ENCODE measurements around the gene UNC119B. TPM values are rescaled to one million over a fixed set of nuclear protein-coding genes. Genes with fewer than 3 reads are reported as not detected.

The UNC119B gene
- total RNA-seq, 4 donors from 2014 or later = 9.8 to 25.4 (median 21.5) TPM

DNA sequence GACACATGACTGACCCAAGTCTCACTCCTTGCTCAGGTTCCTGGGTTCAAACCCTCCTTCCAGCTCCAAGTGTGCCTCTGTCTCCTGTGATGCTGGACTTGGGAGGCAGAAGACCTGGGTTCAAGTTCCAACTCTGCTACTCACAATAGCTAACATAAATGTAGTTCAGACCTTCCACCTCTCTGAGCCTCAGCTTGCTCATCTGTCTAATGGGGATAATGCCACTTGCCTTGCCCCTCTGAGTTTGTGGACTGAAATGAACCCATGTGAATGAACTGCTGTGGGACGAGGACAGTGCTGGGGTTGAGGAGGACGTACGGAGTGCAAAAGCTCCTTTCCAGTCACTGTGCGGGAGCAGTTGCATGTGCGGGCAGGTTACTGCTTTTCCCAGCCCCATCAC is 56.3 kb downstream of the UNC119B start:
- Histone ChIP-seq H3K27ac (peak overlapping the region; percentile 73 to 85 (median 76)), H3K9me3 (no peaks in the 10 kb centered on the region), H3K4me3 (no peak overlapping the region), H3K4me1 (peaks cover 0 to 18% (median 7%) of the 10 kb centered on the region in 4 donors), H3K36me3 (peaks cover 0 to 26% (median 11%) of the 10 kb centered on the region in 4 donors), H3K27me3 (no peaks in the 10 kb centered on the region)
- TF ChIP-seq EP300 (IDR thresholded peaks at IDR 0.05; ENCODE audit: low read depth) = no peak
- no peak for TF ChIP-seq POLR2A (IDR thresholded peaks at IDR 0.05)
- TF ChIP-seq, protein P1, sequence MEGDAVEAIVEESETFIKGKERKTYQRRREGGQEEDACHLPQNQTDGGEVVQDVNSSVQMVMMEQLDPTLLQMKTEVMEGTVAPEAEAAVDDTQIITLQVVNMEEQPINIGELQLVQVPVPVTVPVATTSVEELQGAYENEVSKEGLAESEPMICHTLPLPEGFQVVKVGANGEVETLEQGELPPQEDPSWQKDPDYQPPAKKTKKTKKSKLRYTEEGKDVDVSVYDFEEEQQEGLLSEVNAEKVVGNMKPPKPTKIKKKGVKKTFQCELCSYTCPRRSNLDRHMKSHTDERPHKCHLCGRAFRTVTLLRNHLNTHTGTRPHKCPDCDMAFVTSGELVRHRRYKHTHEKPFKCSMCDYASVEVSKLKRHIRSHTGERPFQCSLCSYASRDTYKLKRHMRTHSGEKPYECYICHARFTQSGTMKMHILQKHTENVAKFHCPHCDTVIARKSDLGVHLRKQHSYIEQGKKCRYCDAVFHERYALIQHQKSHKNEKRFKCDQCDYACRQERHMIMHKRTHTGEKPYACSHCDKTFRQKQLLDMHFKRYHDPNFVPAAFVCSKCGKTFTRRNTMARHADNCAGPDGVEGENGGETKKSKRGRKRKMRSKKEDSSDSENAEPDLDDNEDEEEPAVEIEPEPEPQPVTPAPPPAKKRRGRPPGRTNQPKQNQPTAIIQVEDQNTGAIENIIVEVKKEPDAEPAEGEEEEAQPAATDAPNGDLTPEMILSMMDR (IDR thresholded peaks at IDR 0.05) = no peak
- no peak for TF ChIP-seq POLR2AphosphoS5 (IDR thresholded peaks at IDR 0.05)
- intact Hi-C loops (cut with DNase I; ENCODE audit: low total_unique reads) = no loop called here
- in situ Hi-C loops (cut with MboI; ENCODE audit: low pct_ligation_motif_present in 1 of 4, low pct_unique_long_range_greater_than_20kb in 1 of 4, low sequenced_read_pairs in 3 of 4) = no loop called here
- WGBS, 2 donors (ENCODE audit: low coverage in 1 of 2) = 76% methylated on average over 5 of the region's 5 CpGs; no CpG with 5 or more reads in 1 of the 2 donors
- DNase-seq = no peak

DNA sequence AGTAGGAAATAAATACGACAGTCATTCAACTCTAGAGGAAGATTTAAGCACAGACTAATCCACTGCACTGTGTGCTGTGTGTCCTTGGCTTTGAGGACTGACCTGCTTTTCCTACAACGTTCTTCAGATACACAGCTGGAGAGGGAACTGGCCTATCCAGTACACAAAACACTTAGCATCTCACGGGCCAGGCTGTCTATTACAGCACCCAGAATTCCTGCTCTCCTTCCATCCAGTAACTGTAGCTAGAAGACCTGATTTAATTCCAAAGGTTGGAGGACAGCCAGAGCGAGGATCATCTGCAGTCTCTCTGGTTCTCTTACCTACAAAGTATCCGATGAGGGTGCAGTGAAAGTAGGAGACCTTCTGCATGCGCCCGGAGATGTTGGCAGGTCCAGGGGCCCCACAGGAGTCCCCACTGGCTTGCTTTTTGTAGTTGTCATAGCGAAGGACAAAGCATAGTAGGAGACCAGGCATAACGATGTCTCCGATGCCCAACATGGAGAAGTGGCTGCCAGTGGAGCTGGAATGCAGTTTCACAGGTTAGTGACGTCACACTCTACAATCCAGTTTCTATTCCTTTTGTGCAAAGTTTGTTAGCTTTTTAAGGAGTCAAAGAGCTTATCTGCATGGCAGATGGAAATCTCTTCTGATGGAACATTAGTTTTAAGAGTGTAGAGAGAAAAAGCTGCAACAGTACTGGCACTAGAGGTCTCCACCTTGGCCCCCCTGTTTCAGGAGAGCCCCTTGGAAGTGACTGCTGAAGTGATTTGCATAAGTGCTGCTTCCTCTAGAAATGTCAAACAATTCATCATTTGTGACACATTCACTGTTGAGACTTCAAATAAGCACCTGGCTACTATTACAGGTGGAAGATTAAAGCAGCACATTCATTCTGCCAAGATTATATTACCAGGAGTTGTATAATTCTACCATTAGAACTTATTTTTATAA is 57.1 kb downstream of the UNC119B start:
- intact Hi-C loops (cut with DNase I; ENCODE audit: low total_unique reads) (no loop called here), in situ Hi-C loops (cut with MboI; ENCODE audit: low pct_ligation_motif_present in 1 of 4, low pct_unique_long_range_greater_than_20kb in 1 of 4, low sequenced_read_pairs in 3 of 4) (no loop called here)
- DNase-seq = no peak
- 70 to 78% methylated on average over 4 to 11 of the region's 11 CpGs for WGBS, 2 donors (ENCODE audit: low coverage in 1 of 2)
- TF ChIP-seq EP300 (IDR thresholded peaks at IDR 0.05; ENCODE audit: low read depth) = no peak
- TF ChIP-seq, protein P1 (IDR thresholded peaks at IDR 0.05) = no peak
- no peak for TF ChIP-seq POLR2AphosphoS5 (IDR thresholded peaks at IDR 0.05)
- TF ChIP-seq POLR2A (IDR thresholded peaks at IDR 0.05) = no peak
- Histone ChIP-seq H3K36me3 (peaks cover 0 to 26% (median 11%) of the 10 kb centered on the region in 4 donors), H3K27me3 (no peaks in the 10 kb centered on the region), H3K9me3 (no peaks in the 10 kb centered on the region), H3K4me3 (no peak overlapping the region), H3K4me1 (peaks cover 0 to 18% (median 7%) of the 10 kb centered on the region in 4 donors), H3K27ac (peak overlapping the region; percentile 73 to 85 (median 76))

DNA sequence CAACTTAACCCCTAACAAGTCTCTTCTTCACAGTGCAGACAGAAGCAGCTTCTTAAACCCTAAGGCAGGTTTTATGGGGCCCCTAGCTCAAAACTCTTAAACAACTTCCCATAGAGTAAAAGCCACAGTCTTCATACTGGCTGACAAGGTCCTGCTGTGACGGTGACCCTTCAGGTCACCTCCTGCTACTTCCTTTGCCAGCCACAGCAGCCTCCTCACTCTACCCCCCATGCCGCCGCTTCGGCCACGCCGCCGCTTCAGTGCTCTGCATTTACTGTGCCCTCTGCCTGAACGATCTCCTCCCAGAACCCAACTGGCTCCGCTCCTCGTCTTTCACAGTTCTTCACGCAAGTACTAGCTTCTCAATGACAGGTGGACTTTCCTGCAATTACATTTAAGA is 60.8 kb downstream of the UNC119B start:
- DNase-seq = no peak
- Histone ChIP-seq H3K9me3 (no peaks in the 10 kb centered on the region), H3K4me3 (no peak overlapping the region), H3K27ac (no peak overlapping the region), H3K4me1 (peaks cover 0 to 8% (median 3%) of the 10 kb centered on the region in 4 donors), H3K36me3 (peaks cover 0 to 12% (median 5%) of the 10 kb centered on the region in 4 donors), H3K27me3 (no peaks in the 10 kb centered on the region)
- in situ Hi-C loops (cut with MboI; ENCODE audit: low pct_ligation_motif_present in 1 of 4, low pct_unique_long_range_greater_than_20kb in 1 of 4, low sequenced_read_pairs in 3 of 4) = no loop called here
- TF ChIP-seq, protein P1 (IDR thresholded peaks at IDR 0.05) = no peak
- TF ChIP-seq EP300 (IDR thresholded peaks at IDR 0.05; ENCODE audit: low read depth) (no peak), POLR2A (IDR thresholded peaks at IDR 0.05) (no peak), POLR2AphosphoS5 (IDR thresholded peaks at IDR 0.05) (no peak)
- 89 to 92% methylated on average over 8 to 11 of the region's 11 CpGs for WGBS, 2 donors (ENCODE audit: low coverage in 1 of 2)
- intact Hi-C loops (cut with DNase I; ENCODE audit: low total_unique reads) = no loop called here

Other genes starting within 250 kb of the UNC119B start
- gene SRSF9, start 240.7 kb upstream of the UNC119B start, total RNA-seq = 10 to 100 TPM; 33.7 to 93.8 (median 64.5) TPM
- gene DYNLL1, start 214.3 kb upstream of the UNC119B start, total RNA-seq = 100 to 1,000 TPM in 3 of 4 donors, 10 to 100 TPM in 1; 60.5 to 291 (median 190) TPM
- gene COQ5, start 181.3 kb upstream of the UNC119B start, total RNA-seq = 10 to 100 TPM; 20.9 to 34.9 (median 31.9) TPM
- 100 to 1,000 TPM; 204 to 317 (median 213) TPM for gene RNF10, start 176.1 kb upstream of the UNC119B start, total RNA-seq
- 10 to 100 TPM in 3 of 4 donors, not detected in 1; 31.5 to 56.5 (median 43.7) TPM for gene POP5, start 129.1 kb upstream of the UNC119B start, total RNA-seq
- gene CABP1, start 69.8 kb upstream of the UNC119B start, total RNA-seq = 1 to 10 TPM in 2 of 4 donors, under 1 TPM in 1, not detected in 1; 0.60 to 7.5 (median 4.4) TPM
- gene MLEC, start 23.3 kb upstream of the UNC119B start, total RNA-seq = 100 to 1,000 TPM in 3 of 4 donors, 10 to 100 TPM in 1; 75.6 to 153 (median 130) TPM
- gene ACADS, start 15.4 kb downstream of the UNC119B start, total RNA-seq = 100 to 1,000 TPM; 224 to 338 (median 297) TPM
- gene SPPL3, start 193.9 kb downstream of the UNC119B start, total RNA-seq = 10 to 100 TPM; 34.7 to 45.4 (median 41.6) TPM